OCI-LY7 (cell line): Measurements from ENCODE around the gene WNT3A. TPM values are rescaled to one million over a fixed set of nuclear protein-coding genes. Genes with fewer than 3 reads are reported as not detected.

Experiments
- BruUV-seq: library from RNA; stranded (reverse); fragments of 400-500 nt; replicated peaks from 2 replicates; lab custom pipeline; 2021; lab: Mats Ljungman, UMichigan
- CTCF ChIA-PET: fragments of 300-600 bp; sonication (Branson Sonifier 250); formaldehyde crosslinking; loops from one replicate; lab custom pipeline; 2022; ENCODE audit warnings: antibody characterized with exemption; ENCODE audit not compliant: unreplicated experiment; lab: Charles Lee
- POLR2A ChIA-PET: fragments of 300-600 bp; sonication (Branson Sonifier 250); formaldehyde crosslinking; loops from one replicate; lab custom pipeline; 2022; ENCODE audit warnings: antibody characterized with exemption; lab: Charles Lee
- DNase-seq: peaks from one replicate; pipeline ENCODE4 v3.0.0-alpha.2; 2015; ENCODE audit warnings: low spot score
- H2AFZ ChIP-seq: fragments of 200-600 bp; sonication (generic), shearing (Covaris generic); 2 replicates; pipeline ENCODE4 v1.6.1; 2014; ENCODE audit warnings: mild to moderate bottlenecking, antibody characterized with exemption, low read length, moderate library complexity
- H3K27ac ChIP-seq: fragments of 200-600 bp; sonication (generic); 2 replicates; pipeline ENCODE4 v1.5.1; 2014; ENCODE audit warnings: mixed run types, low read depth, mild to moderate bottlenecking, moderate library complexity, low read length, inconsistent platforms; ENCODE audit not compliant: poor library complexity, severe bottlenecking
- H3K36me3 ChIP-seq: fragments of 200-600 bp; sonication (generic); 2 replicates; pipeline ENCODE4 v1.6.1; 2014; ENCODE audit warnings: mild to moderate bottlenecking, antibody characterized with exemption, low read length, moderate library complexity, mixed read lengths; ENCODE audit not compliant: insufficient read depth
- H3K4me1 ChIP-seq: fragments of 200-600 bp; sonication (generic); 2 replicates; pipeline ENCODE4 v1.5.1; 2014; ENCODE audit warnings: mild to moderate bottlenecking, low read length; ENCODE audit not compliant: insufficient read depth, poor library complexity, severe bottlenecking
- H3K4me2 ChIP-seq: fragments of 200-600 bp; sonication (generic); 2 replicates; pipeline ENCODE4 v1.6.1; 2014; ENCODE audit warnings: mild to moderate bottlenecking, low read length
- H3K4me3 ChIP-seq: fragments of 200-600 bp; sonication (generic); 2 replicates; pipeline ENCODE4 v1.5.1; 2014; ENCODE audit warnings: mild to moderate bottlenecking, low read depth, low read length; ENCODE audit not compliant: poor library complexity, severe bottlenecking
- H3K79me2 ChIP-seq: fragments of 200-600 bp; sonication (generic); 2 replicates; pipeline ENCODE4 v1.6.1; 2016; ENCODE audit warnings: low read depth, mild to moderate bottlenecking, low read length, moderate library complexity, mixed read lengths; ENCODE audit not compliant: insufficient read depth
- H3K9me2 ChIP-seq: fragments of 200-600 bp; sonication (generic); 2 replicates; pipeline ENCODE4 v1.6.1; 2016; ENCODE audit warnings: mild to moderate bottlenecking, low read length, mixed read lengths; ENCODE audit not compliant: insufficient read depth
- H3K9me3 ChIP-seq: fragments of 200-600 bp; sonication (generic); 2 replicates; pipeline ENCODE4 v1.6.1; 2014; ENCODE audit warnings: mild to moderate bottlenecking, mixed run types, low read length, mixed read lengths
- H4K20me1 ChIP-seq: fragments of 200-600 bp; sonication (generic); 2 replicates; pipeline ENCODE4 v1.6.1; 2014; ENCODE audit warnings: mild to moderate bottlenecking, antibody characterized with exemption, low read length, moderate library complexity, mixed read lengths; ENCODE audit not compliant: insufficient read depth
- CTCF ChIP-seq: fragments of 200-600 bp; sonication (generic); conservative IDR thresholded peaks from 2 replicates; pipeline ENCODE4 v1.5.1; 2014; ENCODE audit warnings: mild to moderate bottlenecking, antibody characterized with exemption, low read length, moderate library complexity, mixed read lengths
- EZH2phosphoT487 ChIP-seq: fragments of 200-600 bp; sonication (generic); IDR thresholded peaks from 2 replicates; pipeline ENCODE4 v1.6.1; 2018; ENCODE audit warnings: low read depth, borderline replicate concordance, mild to moderate bottlenecking, mixed run types, antibody characterized with exemption, low read length, moderate library complexity, mixed read lengths
- intact Hi-C: fragments of 100-400 bp; cut with micrococcal nuclease; formaldehyde crosslinking; loops from one replicate; pipeline ENCODE4 v1.10.0; 2022; ENCODE audit not compliant: unreplicated experiment
- total RNA-seq, 2 experiments: library from RNA; depleted of rRNA in 1 of 2; stranded (reverse); fragments of >200 nt in 1 of 2; shearing (Covaris generic) in 1 of 2; gene quantifications; 2 replicates each; pipeline ENCODE4 v1.2.3, GENCODE V29; 2014 to 2022

The WNT3A gene
- total RNA-seq, 2 experiments from 2014 or later = not detected

GRCh38 chr1:228087771-228088251 is 81.0 kb downstream of the WNT3A start:
- intact Hi-C loops = no loop called here
- peak overlapping the region; percentile 48; the same call in 1 of the 2 replicates for H3K4me2 ChIP-seq

GRCh38 chr1:228088586-228089498 is 82.0 kb downstream of the WNT3A start:
- Histone ChIP-seq H3K4me1 (peaks cover 64% of the 10 kb centered on the region), H3K79me2 (peaks cover 100% of the 10 kb centered on the region), H3K9me2 (no peaks in the 10 kb centered on the region), H3K36me3 (peaks cover 94% of the 10 kb centered on the region), H3K27ac (no peak overlapping the region), H4K20me1 (peaks cover 72% of the 10 kb centered on the region), H3K4me2 (peak overlapping the region; percentile 48), H3K9me3 (peaks cover 8% of the 10 kb centered on the region; the same call in 1 of the 2 replicates), H2AFZ (no peak overlapping the region), H3K4me3 (peak overlapping the region; percentile 27)
- TF ChIP-seq EZH2phosphoT487 (no peak), CTCF (no peak)
- ChIA-PET CTCF (no interaction called here), POLR2A (interaction anchor here (0.7 kb wide), 1 partner anchor 37 kb away, joined by 3 read pairs; no protein-coding TSS in a partner anchor)
- DNase-seq = no peak
- intact Hi-C loops = no loop called here
- no TSS peak for BruUV-seq

More at GRCh38 chr1:228087771-228088251, 81.0 kb downstream of the WNT3A start:
- Histone ChIP-seq H3K27ac (no peak overlapping the region), H3K9me3 (peaks cover 6% of the 10 kb centered on the region; the same call in 1 of the 2 replicates), H3K4me3 (no peak overlapping the region), H2AFZ (no peak overlapping the region), H3K79me2 (peaks cover 100% of the 10 kb centered on the region), H4K20me1 (peaks cover 80% of the 10 kb centered on the region), H3K36me3 (peaks cover 93% of the 10 kb centered on the region), H3K9me2 (no peaks in the 10 kb centered on the region), H3K4me1 (peaks cover 64% of the 10 kb centered on the region)
- BruUV-seq = no TSS peak
- CTCF ChIA-PET = no interaction called here
- TF ChIP-seq CTCF (no peak), EZH2phosphoT487 (no peak)
- POLR2A ChIA-PET = interaction anchor here (0.9 kb wide), 1 partner anchor 12 kb away, joined by 5 read pairs; no protein-coding TSS in a partner anchor
- DNase-seq = no peak
